Measurements from ENCODE around the gene RBFOX2.

- TF ChIP-seq CTCF (IDR thresholded peaks at IDR 0.05) (no peak), POLR2A (IDR thresholded peaks at IDR 0.05) (no peak)
Measured at GRCh38 chr22:36077271-36077670, 48.6 kb upstream of the RBFOX2 start.

Measured in breast epithelium (tissue), 3 donors.